Neuronal stem cell (in vitro differentiated cells): Measurements from ENCODE around the gene TEKT2.

Source experiments
- DNase-seq: peaks from one replicate; pipeline ENCODE4 v3.0.0-alpha.2; 2013; ENCODE audit warnings: low spot score
- H2AFZ ChIP-seq: one replicate; pipeline ENCODE4 v1.6.1; 2013; ENCODE audit warnings: mild to moderate bottlenecking, low read length, inconsistent platforms
- H2AK5ac ChIP-seq: 2 replicates; pipeline ENCODE4 v1.6.1; 2013; ENCODE audit warnings: low read depth, mild to moderate bottlenecking, inconsistent platforms, low read length, moderate library complexity, mixed read lengths
- H2BK120ac ChIP-seq: 2 replicates; pipeline ENCODE4 v1.6.1; 2013; ENCODE audit warnings: low read depth, mild to moderate bottlenecking, inconsistent platforms, low read length, moderate library complexity, mixed read lengths
- H2BK12ac ChIP-seq: one replicate; pipeline ENCODE4 v1.6.1; 2013; ENCODE audit warnings: low read length, inconsistent platforms
- H2BK15ac ChIP-seq: 2 replicates; pipeline ENCODE4 v1.6.1; 2013; ENCODE audit warnings: mild to moderate bottlenecking, low read length, inconsistent platforms, mixed read lengths
- H2BK5ac ChIP-seq: one replicate; pipeline ENCODE4 v1.6.1; 2013; ENCODE audit warnings: inconsistent platforms, mild to moderate bottlenecking, low read length, moderate library complexity
- H3K14ac ChIP-seq: one replicate; pipeline ENCODE4 v1.6.1; 2013; ENCODE audit warnings: low read length, inconsistent platforms
- H3K18ac ChIP-seq: 2 replicates; pipeline ENCODE4 v1.6.1; 2013; ENCODE audit warnings: low read length, inconsistent platforms
- H3K23ac ChIP-seq: 2 replicates; pipeline ENCODE4 v1.6.1; 2013; ENCODE audit warnings: low read depth, mild to moderate bottlenecking, mixed read lengths, low read length, inconsistent platforms; ENCODE audit not compliant: poor library complexity
- H3K27ac ChIP-seq: replicated peaks from 3 replicates; pipeline ENCODE4 v1.5.1; 2013; ENCODE audit warnings: low read length, inconsistent platforms
- H3K27me3 ChIP-seq, 3 experiments: 2 replicates each; pipeline ENCODE4 v1.6.1; 2013; ENCODE audit warnings: low read length in 3 of 3, mild to moderate bottlenecking in 2 of 3, inconsistent platforms in 1 of 3, low read depth in 1 of 3, mixed read lengths in 1 of 3, moderate library complexity in 1 of 3; ENCODE audit not compliant: control insufficient read depth in 3 of 3, insufficient read depth in 3 of 3
- H3K36me3 ChIP-seq, 2 donors: replicated peaks in 1 of 2; 2 replicates each; pipeline ENCODE4 v1.6.1; 2013; ENCODE audit warnings: low read length in 2 of 2; ENCODE audit not compliant: control insufficient read depth in 2 of 2, insufficient read depth in 2 of 2
- H3K4ac ChIP-seq: 2 replicates; pipeline ENCODE4 v1.6.1; 2013; ENCODE audit warnings: inconsistent platforms, mild to moderate bottlenecking, low read length, moderate library complexity
- H3K4me1 ChIP-seq, 2 donors: 1 replicate in 1 of 2; 2 replicates in 1 of 2; pipeline ENCODE4 v1.6.1; 2013; ENCODE audit warnings: low read length in 2 of 2, low read depth in 1 of 2; ENCODE audit not compliant: control insufficient read depth in 2 of 2, insufficient read depth in 1 of 2
- H3K4me2 ChIP-seq: one replicate; pipeline ENCODE4 v1.6.1; 2013; ENCODE audit warnings: mild to moderate bottlenecking, low read length, inconsistent platforms; ENCODE audit not compliant: insufficient read depth, poor library complexity, severe bottlenecking
- H3K4me3 ChIP-seq, 2 donors: 2 replicates each; pipeline ENCODE4 v1.5.1; 2013; ENCODE audit warnings: low read length in 2 of 2, mild to moderate bottlenecking in 2 of 2, inconsistent platforms in 1 of 2, moderate library complexity in 1 of 2
- H3K79me1 ChIP-seq: one replicate; pipeline ENCODE4 v1.6.1; 2013; ENCODE audit warnings: low read depth, mild to moderate bottlenecking, inconsistent platforms, low read length, moderate library complexity
- H3K9ac ChIP-seq: one replicate; pipeline ENCODE4 v1.6.1; 2013; ENCODE audit warnings: mild to moderate bottlenecking, low read depth, low read length, inconsistent platforms; ENCODE audit not compliant: poor library complexity
- H3K9me3 ChIP-seq, 2 donors: replicated peaks in 1 of 2; 2 replicates each; pipeline versions ENCODE3 to v1.6.1; 2013; ENCODE audit warnings: low read length in 2 of 2, mild to moderate bottlenecking in 2 of 2, inconsistent platforms in 1 of 2, low read depth in 1 of 2, mixed read lengths in 1 of 2, moderate library complexity in 1 of 2; ENCODE audit not compliant: control insufficient read depth in 2 of 2, insufficient read depth in 1 of 2
- H4K8ac ChIP-seq: one replicate; pipeline ENCODE4 v1.6.1; 2013; ENCODE audit warnings: low read depth, mild to moderate bottlenecking, inconsistent platforms, low read length, moderate library complexity
- H4K91ac ChIP-seq: one replicate; pipeline ENCODE4 v1.6.1; 2013; ENCODE audit warnings: low read length, low read depth, mild to moderate bottlenecking, inconsistent platforms; ENCODE audit not compliant: poor library complexity
- WGBS, 2 donors: extraction: QIAGEN DNeasy Blood & Tissue Kit; methylation state at CpG; one replicate each; pipeline ENCODE4 v1.1.7; 2013; ENCODE audit warnings: missing lambda C conversion rate in 2 of 2, mixed read lengths in 1 of 2; ENCODE audit not compliant: insufficient read length in 2 of 2, insufficient replicate concordance in 1 of 2; ENCODE audit errors: extremely low coverage in 2 of 2; 5-methylcytosine and 5-hydroxymethylcytosine counted together

Gene TEKT2

DNA sequence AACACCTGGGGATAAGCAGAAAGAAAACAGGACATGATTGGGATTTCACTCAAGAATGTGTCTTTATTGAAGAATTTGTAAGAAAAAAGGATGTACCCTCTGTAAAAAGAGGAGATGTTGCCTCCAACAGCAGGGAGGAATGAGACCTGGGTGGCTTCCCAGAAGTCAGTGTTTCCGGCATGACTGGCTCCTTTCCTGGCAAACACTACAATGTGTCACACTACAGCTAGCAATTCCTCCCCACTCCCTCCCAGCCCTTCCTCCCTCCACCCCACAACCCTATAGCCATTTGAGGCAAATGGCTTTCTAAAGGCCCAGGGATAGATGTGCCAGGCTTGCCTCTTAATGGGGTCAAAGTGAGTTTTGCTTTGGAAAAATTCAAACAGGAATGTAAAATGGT lies 52.6 kb downstream of the TEKT2 start:
- Histone ChIP-seq H2BK5ac (no peak overlapping the region), H2AFZ (no peak overlapping the region), H2BK120ac (no peak overlapping the region), H2AK5ac (no peak overlapping the region), H3K9ac (no peak overlapping the region), H3K4me1 (peaks cover 0 to 8% of the 10 kb centered on the region in 2 donors), H3K27me3 (no peaks in the 10 kb centered on the region), H3K18ac (no peak overlapping the region), H2BK12ac (no peak overlapping the region), H3K36me3 (peaks cover 0 to 37% of the 10 kb centered on the region in 2 donors), H3K9me3 (no peaks in the 10 kb centered on the region), H3K14ac (no peak overlapping the region), H4K91ac (no peak overlapping the region), H3K79me1 (no peaks in the 10 kb centered on the region), H4K8ac (no peak overlapping the region), H3K23ac (no peak overlapping the region), H3K4me3 (no peak overlapping the region), H3K4ac (no peak overlapping the region), H2BK15ac (no peak overlapping the region), H3K27ac (no peak overlapping the region), H3K4me2 (no peak overlapping the region)
- WGBS, 2 donors, result no CpG with 5 or more reads among the region's 1 CpG
- DNase-seq, result no peak

GRCh38 chr1:36137226-36137625 lies 53.3 kb downstream of the TEKT2 start:
- DNase-seq, result no peak
- no peak overlapping the region for H3K14ac ChIP-seq
- no peak overlapping the region for H2BK120ac ChIP-seq
- H2BK5ac ChIP-seq, result no peak overlapping the region
- no peaks in the 10 kb centered on the region for H3K27me3 ChIP-seq
- H3K36me3 ChIP-seq, result peaks cover 0 to 37% of the 10 kb centered on the region in 2 donors
- no peaks in the 10 kb centered on the region for H3K9me3 ChIP-seq
- H2BK12ac ChIP-seq, result no peak overlapping the region
- H3K9ac ChIP-seq, result no peak overlapping the region
- no peak overlapping the region for H3K18ac ChIP-seq
- no peak overlapping the region for H3K4me2 ChIP-seq
- no peak overlapping the region for H2BK15ac ChIP-seq
- no peak overlapping the region for H2AFZ ChIP-seq
- H4K91ac ChIP-seq, result no peak overlapping the region
- no peak overlapping the region for H4K8ac ChIP-seq
- no peaks in the 10 kb centered on the region for H3K79me1 ChIP-seq
- no CpG with 5 or more reads among the region's 5 CpGs for WGBS, 2 donors
- H3K23ac ChIP-seq, result no peak overlapping the region
- H3K27ac ChIP-seq, result no peak overlapping the region
- H3K4me3 ChIP-seq, result no peak overlapping the region
- H2AK5ac ChIP-seq, result no peak overlapping the region
- H3K4ac ChIP-seq, result no peak overlapping the region
- peaks cover 0 to 8% of the 10 kb centered on the region in 2 donors for H3K4me1 ChIP-seq

- Histone ChIP-seq H3K18ac (no peak overlapping the region), H2AK5ac (no peak overlapping the region), H3K36me3 (peaks cover 0 to 37% of the 10 kb centered on the region in 2 donors), H4K8ac (no peak overlapping the region), H3K79me1 (no peaks in the 10 kb centered on the region), H3K14ac (no peak overlapping the region), H2BK12ac (no peak overlapping the region), H2BK5ac (no peak overlapping the region), H3K27ac (no peak overlapping the region), H2BK120ac (no peak overlapping the region), H2BK15ac (no peak overlapping the region), H3K4me3 (no peak overlapping the region), H2AFZ (no peak overlapping the region), H3K27me3 (no peaks in the 10 kb centered on the region), H3K23ac (no peak overlapping the region), H3K4me1 (peaks cover 0 to 8% of the 10 kb centered on the region in 2 donors), H4K91ac (no peak overlapping the region), H3K9ac (no peak overlapping the region), H3K4me2 (no peak overlapping the region), H3K9me3 (no peaks in the 10 kb centered on the region), H3K4ac (no peak overlapping the region)
- WGBS, 2 donors, result no CpG with 5 or more reads among the region's 3 CpGs
- DNase-seq, result no peak
Observed at GRCh38 chr1:36137776-36138175, 53.9 kb downstream of the TEKT2 start.
